GM18909 (cell line): ENCODE measurements around the gene CASKIN2.

Experiments used
- ATAC-seq: cut with Tn5 transposase; IDR thresholded peaks from one replicate; pipeline ENCODE4 v1.9.1; 2021; ENCODE audit warnings: mild to moderate bottlenecking; ENCODE audit not compliant: unreplicated experiment, poor library complexity

The CASKIN2 gene, protein sequence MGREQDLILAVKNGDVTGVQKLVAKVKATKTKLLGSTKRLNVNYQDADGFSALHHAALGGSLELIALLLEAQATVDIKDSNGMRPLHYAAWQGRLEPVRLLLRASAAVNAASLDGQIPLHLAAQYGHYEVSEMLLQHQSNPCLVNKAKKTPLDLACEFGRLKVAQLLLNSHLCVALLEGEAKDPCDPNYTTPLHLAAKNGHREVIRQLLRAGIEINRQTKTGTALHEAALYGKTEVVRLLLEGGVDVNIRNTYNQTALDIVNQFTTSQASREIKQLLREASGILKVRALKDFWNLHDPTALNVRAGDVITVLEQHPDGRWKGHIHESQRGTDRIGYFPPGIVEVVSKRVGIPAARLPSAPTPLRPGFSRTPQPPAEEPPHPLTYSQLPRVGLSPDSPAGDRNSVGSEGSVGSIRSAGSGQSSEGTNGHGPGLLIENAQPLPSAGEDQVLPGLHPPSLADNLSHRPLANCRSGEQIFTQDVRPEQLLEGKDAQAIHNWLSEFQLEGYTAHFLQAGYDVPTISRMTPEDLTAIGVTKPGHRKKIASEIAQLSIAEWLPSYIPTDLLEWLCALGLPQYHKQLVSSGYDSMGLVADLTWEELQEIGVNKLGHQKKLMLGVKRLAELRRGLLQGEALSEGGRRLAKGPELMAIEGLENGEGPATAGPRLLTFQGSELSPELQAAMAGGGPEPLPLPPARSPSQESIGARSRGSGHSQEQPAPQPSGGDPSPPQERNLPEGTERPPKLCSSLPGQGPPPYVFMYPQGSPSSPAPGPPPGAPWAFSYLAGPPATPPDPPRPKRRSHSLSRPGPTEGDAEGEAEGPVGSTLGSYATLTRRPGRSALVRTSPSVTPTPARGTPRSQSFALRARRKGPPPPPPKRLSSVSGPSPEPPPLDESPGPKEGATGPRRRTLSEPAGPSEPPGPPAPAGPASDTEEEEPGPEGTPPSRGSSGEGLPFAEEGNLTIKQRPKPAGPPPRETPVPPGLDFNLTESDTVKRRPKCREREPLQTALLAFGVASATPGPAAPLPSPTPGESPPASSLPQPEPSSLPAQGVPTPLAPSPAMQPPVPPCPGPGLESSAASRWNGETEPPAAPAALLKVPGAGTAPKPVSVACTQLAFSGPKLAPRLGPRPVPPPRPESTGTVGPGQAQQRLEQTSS (N-terminal part only)

DNA sequence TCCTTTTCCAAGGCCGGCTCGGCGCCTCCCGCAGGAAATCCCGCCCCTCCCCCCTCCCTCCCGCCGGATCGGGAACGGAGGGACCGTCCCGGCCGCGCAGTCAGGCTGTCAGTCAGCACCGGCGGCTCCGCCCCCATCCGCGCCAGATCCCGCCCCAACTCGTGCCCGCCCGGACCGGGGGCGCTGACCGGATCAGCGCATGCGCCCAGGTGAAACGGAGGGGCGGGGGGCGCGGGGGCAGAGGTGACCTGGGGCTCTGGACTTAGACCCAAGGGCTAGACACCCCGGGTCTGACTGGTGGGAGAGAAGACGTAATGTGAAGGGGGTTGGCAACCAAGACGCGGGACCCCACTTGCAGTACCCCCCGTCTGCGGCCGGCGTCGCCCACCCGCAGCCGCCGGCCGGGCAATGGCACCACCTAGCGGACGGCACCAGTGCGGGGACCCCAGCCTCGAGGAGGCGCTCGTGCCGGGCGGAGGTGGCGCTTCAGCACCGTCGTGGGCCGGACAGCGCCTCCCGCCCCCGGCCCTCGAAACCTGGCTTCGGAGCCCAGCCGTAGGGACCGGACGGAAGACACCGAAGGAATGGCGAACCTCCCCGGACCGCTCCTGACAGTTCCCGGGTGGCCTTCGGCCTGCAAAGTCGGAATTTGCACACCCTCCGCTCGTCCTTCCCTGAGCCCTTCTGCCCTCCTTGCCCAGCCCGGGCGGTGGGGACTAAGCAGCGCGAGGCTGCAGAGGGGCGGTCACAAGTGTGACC lies at the start of gene CASKIN2:
CASKIN2 (minus strand) TSS at position 42 of the 759 bp plus-strand sequence. CDS start 1,733 bp downstream, outside the sequence.
- ATAC-seq, result peak; percentile 42

DNA sequence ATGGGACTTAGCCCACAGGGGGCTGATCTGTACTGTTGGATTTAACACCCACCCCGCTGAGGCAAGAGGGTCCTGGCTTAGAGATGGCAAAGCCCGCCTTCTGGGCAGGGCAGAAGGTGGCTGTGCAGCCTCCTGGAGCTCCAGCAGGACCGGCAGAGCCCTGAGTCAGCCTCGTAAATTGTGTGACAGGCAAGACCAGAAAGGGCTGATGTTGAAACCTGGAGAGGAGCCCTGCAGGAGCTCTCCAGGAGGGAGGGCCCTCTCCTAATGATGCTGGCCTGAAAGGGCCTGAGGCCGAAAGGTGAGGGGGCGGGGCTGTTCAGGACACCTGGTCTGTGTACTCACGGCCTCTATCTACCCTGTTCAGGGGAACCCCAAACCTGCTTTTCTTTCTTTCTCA lies 49.7 kb upstream of the CASKIN2 start:
- no peak for ATAC-seq

DNA sequence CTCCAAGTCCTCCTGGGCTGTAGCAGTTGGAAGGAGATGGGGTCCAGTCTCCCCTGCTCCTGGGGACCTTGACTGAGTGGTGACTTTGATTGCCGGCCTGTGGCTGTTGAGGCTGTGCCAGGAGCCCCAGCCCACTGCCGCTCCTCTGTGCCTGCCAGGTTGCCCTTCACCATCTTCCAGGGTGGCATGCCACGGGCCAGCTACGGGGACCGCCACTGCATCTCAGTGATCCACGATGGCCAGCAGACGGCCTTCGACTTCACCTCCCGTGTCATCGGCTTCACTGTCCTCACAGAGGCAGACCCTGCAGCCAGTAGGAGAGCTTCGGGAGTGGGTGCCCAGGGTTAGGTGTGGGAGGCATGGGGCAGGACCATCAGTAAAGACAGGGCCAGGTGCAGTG lies 48.9 kb upstream of the CASKIN2 start:
- ATAC-seq, result no peak

DNA sequence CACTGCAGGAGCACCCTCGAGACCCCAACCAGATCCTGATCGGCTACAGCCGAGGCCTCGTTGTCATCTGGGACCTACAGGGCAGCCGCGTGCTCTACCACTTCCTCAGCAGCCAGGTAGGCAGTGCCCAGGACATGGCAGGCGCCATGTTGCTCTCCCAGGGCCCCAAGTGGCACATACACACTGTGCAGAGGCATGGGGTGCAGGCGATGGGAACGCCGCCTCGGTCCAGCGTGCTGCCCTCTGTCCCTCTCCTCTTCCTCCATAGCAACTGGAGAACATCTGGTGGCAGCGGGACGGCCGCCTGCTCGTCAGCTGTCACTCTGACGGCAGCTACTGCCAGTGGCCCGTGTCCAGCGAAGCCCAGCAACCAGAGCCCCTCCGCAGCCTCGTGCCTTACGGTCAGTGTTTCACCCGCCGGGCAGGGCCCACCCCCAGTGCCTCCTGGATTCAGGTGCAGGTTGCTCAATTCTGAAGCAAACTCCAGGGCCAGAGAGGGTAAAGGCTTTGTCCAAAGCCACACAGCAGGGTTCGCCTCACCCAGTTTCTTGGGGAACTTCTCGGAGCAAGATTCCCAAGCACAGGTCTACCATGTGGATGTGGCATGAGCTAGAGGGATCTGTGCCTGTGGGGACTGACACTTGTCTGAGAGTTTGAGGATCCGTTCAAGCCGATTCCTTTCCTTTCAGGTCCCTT lies 47.9 kb upstream of the CASKIN2 start:
- no peak for ATAC-seq

DNA sequence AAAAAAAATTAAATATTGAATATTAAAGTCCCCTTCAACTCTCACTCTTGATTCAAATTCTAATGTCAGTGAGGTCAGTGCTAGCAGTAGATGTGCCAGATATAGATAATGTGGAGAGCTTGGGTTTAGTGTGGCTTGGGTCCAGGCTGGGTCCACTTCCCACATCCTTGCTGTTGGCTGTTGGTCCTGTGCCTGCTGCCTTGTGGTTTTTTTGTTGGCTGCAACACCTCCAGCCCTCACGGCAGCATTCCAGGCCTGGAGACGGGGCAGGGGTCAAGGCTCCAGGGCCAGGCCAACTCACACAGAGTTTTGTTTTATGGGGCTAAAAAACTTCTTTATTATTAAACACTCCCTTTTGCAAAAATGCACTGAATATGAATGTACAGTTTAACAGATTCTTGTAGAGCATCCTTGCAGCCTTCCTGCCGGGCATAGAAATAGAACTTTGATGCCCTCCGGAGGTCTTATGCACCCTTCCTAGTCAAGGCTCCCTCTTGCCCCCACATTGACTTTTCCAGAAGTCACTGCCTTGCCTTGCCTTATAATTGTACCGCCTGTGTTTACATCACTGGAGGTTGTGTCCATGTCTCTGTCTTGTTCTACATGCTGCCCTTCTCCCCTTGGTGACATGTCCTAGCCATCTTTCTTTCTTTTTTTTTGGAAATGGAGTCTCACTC lies 46.7 kb upstream of the CASKIN2 start:
- ATAC-seq, result no peak

DNA sequence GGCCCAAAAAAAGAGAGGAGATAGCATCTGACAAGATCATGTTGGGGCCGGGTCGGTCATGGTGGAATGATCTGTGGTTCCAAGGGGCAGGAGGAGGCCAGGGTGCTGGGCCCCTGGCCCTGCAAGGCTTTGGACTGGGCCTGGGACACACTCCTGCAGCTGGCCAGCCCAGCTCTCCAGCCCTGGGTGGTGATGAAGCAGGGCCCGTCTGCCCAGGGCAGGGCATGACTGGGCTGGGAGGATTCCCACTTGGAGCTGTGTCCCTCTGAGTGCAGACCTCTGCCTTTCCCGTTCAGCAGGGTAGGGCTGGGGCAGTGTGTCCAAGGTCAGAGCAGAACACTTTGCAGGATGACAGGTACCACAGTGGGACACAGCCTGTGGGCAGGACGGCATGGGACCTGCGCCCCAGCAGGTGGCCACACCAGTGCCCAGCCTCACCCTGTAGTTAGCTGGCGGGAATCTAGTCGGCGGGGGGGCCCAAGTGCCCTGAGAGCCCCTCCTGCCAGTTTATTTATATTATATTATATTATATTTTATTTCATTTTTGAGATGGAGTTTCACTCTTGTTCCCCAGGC lies 44.7 kb upstream of the CASKIN2 start:
- no peak for ATAC-seq

DNA sequence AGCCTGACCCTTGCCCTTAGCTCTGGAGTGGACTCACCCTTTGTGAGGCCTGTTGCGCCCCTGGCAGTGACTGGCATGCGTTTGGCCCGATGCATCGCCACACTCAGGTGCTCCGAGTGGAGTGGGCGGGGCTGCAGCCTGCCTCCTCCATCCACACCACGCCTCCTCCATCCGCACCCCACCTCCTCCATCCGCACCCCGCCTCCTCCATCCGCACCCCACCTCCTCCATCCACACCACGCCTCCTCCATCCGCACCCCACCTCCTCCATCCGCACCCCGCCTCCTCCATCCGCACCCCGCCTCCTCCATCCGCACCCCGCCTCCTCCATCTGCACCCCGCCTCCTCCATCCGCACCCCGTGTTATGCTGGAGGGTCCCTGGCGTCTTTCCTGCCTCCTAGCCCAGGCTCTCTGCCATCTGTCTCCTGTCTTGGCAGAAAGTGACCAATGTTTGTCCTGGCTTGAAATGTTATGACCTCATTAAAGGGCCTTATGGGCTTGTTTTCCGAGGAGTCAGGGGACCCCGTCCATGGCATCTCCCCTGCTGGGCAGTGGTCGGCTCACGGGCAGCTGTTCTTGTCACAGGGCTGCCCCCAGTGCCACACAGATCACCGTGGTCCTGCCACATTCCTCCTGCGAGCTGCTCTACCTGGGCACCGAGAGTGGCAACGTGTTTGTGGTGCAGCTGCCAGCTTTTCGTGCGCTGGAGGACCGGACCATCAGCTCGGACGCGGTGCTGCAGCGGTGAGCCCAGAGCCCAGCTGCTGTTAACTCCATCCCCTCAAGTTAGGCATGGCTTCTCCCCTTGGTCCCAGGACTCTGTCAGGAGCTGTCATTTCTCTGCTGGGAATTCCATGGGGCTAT lies 43.6 kb upstream of the CASKIN2 start:
- no peak for ATAC-seq

DNA sequence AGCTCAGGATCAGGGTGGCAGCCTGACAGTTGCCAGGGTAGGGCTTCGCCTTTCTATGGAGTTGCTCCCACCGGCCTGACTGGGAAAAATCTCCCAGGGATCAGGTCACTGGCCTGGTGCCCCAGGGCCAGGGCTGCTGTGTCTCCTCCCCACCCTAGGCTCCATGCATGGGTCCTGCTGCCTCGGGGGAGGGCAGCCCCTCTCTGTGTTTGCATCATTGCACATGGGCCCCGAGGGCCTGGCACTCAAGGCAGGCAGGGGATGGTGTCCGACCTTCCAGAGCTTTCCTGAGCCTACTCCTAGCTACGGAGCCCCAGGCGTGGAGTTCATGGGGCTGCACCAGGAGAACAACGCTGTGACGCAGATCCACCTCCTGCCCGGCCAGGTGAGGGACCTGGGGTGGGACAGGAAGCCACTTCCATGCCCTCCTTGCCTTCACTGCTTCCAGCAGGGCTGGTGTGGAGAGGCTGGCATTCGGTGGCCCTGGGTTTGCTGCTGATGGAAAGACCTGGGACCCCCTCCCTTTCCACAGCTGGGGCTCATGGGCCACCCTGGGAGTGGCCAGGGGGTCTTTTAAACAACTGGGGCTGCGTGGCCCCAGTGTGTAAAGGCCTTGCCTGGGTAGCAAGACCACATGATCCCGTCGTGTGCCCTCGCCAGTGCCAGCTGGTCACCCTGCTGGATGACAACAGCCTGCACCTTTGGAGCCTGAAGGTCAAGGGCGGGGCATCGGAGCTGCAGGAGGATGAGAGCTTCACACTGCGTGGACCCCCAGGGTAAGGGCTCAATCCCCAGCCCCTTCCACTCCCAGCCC lies 42.7 kb upstream of the CASKIN2 start:
- no peak for ATAC-seq

DNA sequence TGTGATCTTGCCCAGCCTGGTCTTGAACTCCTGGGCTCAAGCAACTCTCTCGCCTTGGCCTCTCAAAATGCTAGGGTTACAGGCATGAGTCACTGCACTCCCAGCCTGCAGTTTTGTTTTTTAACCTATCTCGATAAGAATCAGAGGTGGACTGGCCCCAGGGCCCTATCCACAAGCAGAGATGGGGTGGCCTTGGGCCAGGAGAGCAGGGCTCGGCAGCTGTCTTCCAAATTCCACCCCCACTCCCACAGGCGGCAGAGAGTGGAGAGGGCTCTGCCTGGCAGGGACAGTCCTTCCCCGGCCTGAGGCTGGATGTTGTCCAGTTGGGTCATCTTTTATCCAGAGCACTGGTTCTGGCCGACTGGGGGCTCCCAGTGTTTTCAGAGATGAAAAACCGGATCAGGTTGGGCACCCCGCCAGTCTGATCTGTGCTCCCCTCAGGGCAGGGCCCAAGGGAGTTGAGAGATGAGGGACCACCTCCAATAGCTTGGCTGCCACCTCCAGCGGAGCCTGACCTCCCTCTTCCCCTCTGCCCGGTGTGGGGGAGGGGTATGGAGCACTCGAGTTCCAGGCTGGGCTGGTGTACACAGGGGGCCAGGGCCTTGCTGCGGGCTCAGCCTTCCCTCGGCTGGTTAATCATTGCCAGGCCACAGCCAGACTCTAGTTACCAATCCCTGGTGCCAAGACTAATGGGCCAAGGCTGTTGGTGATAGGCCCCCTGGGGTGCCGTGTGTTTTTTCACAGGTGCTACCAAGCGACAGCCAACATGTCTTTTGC lies 41.9 kb upstream of the CASKIN2 start:
- ATAC-seq, result no peak

DNA sequence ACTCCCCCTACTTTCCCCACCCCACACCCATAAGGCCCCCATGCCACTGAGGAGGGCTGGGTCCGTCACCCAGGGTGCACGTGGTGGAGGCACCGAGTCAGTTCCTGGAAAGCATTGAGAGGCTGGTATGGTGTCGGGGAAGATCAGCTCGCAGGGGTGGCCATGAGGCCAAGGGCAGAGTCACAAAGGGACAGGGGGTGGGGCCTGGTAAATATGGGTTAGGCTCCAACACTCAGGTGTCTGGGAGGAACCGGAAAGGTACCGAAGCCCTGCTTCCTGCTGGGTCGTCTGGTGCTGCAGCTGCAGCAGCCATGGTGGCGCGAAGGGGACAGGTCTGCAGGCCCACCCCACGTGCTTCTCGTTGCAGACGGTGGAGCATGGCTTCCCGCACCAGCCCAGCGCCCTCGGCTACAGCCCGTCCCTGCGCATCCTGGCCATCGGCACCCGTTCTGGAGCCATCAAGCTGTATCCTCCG lies 40.4 kb upstream of the CASKIN2 start:
- ATAC-seq, result no peak

DNA sequence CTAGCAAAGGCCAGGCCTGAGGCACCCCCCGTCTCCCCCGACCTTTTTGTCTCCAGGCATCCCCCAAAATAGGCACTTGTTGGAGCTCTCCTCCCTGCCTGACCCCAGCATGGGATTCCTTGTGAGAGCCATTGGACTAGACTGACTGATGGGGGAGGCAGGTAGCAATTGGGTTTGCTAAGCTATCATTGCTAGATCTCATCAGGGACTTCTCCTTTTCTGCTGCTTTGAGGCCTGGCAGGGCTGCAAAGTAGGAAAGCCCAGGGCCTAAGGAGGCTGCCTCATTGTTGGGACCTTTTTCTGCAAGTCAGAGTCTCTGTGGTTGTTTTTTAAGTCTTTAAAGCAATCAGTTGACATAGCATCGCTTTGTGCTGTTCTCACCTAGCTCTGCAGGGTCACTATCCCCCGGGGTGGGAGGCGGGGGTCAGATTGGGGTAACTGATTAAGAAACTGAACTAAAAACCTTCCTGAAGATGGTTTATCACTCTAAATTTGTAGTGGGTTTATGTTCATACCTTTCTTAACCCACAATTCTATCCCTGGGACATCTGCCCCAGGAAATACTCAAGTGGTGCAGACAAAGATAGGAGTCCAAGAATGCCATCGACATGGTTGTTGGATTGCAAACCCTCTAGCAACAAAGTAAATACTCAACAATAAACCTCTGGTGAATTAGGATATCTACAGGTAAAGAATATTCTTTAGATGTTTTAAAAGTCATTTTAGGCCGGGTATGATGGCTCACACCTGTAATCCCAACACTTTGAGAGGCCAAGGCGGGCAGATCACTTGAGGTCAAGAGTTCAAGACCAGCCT lies 38.2 kb upstream of the CASKIN2 start:
- ATAC-seq, result no peak

DNA sequence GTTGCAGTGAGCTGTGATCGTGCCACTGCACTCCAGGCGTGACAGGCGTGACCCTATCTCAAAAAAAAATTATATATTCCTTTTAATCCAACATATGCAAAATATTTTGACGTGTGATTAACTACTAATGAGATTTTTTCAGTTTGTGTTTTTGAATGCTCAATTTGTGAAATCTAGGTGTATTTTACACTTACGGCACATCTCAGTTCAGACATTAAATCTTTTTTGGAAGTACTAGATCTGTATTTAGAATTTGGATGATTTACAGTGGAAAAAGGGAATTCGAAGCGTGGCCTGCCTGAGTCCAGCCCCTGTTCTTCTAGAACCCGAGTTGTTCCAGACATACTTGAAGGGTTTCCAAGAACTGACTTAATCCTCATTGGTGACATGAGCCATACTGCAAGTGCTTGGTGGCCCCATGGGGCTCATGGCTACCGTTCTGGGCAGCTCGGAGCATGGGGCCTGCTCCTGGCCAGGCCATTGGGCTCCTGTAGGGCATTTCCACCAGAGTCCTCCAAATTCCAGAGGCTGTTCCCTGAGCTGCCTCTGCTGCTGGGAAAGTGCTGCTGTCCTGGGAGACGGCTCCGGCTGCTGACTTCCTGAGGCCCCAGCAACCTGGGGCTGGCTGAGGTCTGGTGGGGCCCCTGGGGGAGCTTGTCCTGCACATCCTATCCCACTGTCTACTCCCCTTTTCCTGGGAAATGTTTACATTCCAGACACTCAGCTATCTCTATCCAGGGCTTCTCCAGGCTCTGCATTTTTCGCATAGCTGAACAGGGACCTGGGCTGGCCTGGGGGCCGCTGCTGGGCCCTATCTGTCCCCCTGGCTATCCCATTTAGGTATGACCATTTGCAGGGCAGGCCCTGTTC lies 37.3 kb upstream of the CASKIN2 start:
- no peak for ATAC-seq

DNA sequence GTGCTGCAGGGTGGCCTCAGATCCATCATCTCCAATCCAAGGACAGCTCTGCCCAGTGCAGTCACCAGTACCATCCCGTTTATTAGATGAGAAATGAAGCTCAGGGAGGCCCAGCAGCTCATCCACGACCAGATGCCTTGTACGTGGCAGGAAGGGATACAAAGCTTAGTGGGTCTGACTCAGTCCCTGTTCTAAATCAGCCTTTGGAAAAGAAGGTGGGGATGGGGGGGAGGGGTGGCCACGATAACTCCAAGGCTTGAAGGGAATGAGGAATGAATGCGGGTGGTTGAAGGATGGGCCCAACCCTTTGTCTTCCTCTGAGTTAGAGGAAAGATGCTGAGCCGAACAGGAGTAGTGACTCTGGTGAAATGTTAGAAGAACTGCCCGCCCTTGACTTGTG lies 35.9 kb upstream of the CASKIN2 start:
- ATAC-seq, result no peak

DNA sequence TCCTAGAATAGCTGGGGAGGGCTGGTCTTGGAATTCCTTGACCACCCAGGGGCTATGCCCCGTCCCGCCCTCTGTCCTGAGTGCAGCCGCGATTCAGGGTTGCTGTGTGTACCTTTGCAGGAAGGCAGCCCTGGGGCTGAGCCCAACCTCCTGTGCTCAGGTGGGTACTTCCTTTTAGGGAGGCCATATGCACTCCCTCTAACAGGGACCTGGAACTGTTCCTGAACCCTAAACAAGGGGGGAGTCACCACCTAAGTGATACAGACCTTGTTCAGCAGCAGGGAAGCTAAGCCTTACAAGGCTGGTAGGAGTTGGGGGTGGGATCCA lies 34.8 kb upstream of the CASKIN2 start:
- no peak for ATAC-seq
